SK-MEL-5 (cell line): Measurements from ENCODE around the gene ANXA9. TPM values are rescaled to one million over a fixed set of nuclear protein-coding genes. Genes with fewer than 3 reads are reported as not detected.

Source experiments
- DNase-seq: peaks from one replicate; pipeline ENCODE4 v3.0.0-alpha.2; 2016; ENCODE audit warnings: low read depth, low spot score
- in situ Hi-C: cut with HindIII; loops from 2 replicates; pipeline ENCODE4 v1.10.0; 2016; ENCODE audit warnings: low sequenced_read_pairs, high pct_unique_total_duplicates, low pct_unique_long_range_greater_than_20kb
- polyA plus RNA-seq, 2 experiments: library from polyadenylated mRNA; depleted of rRNA; stranded (reverse); fragments of >200 nt; gene quantifications; 2 replicates each; pipeline ENCODE4 v1.2.3, GENCODE V29; 2015
- total RNA-seq: library from RNA; depleted of rRNA; stranded (reverse); fragments of >200 nt; shearing (Covaris generic); gene quantifications from 2 replicates; pipeline ENCODE4 v1.2.3, GENCODE V29; 2014; rRNA removed

Gene ANXA9, protein sequence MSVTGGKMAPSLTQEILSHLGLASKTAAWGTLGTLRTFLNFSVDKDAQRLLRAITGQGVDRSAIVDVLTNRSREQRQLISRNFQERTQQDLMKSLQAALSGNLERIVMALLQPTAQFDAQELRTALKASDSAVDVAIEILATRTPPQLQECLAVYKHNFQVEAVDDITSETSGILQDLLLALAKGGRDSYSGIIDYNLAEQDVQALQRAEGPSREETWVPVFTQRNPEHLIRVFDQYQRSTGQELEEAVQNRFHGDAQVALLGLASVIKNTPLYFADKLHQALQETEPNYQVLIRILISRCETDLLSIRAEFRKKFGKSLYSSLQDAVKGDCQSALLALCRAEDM
- total RNA-seq = 0.48 and 1.1 TPM in 2 replicates
- polyA plus RNA-seq (2015; cell fraction: cytosol; rRNA removed) = 0.43 and 0.98 TPM in 2 replicates
- polyA plus RNA-seq (2015; cell fraction: nucleus; rRNA removed) = 0.77 and 2.1 TPM in 2 replicates

GRCh38 chr1:150981805-150982712 lies at the start of gene ANXA9:
TSS of gene ANXA9 (plus strand) at chr1:150982292. CDS start at chr1:150983106, 814 bp downstream.
- DNase-seq = no peak
- in situ Hi-C loops = no loop called here

- DNase-seq = no peak
- in situ Hi-C loops = no loop called here
Measured at GRCh38 chr1:150944856-150945255, 37.2 kb upstream of the ANXA9 start.

DNA sequence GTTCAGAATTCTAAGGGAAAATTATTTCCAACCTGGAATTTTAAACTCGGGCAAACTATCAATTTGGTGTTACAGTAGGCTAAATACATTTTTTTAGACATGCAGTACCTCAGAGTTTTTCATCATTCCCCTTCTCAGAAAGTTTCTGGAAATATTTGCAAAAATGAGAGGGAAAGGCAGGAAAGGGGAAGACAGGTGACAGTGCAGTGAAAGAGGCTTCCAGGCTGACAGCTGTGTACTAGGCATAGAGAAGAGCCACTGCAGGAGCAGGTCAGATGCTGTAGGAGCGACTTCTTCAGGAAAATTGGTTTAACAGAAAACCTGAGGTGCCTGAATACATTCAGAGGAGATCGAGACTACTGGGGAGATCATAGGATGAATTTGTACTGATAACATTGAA lies 27.4 kb upstream of the ANXA9 start:
- in situ Hi-C loops = no loop called here

GRCh38 chr1:150955280-150955679 lies 26.8 kb upstream of the ANXA9 start:
- in situ Hi-C loops = no loop called here
- DNase-seq = no peak

More for the DNA sequence above, 27.4 kb upstream of the ANXA9 start:
- DNase-seq = no peak

- no peak for DNase-seq
- in situ Hi-C loops = no loop called here
Measured at GRCh38 chr1:150957666-150958065, 24.4 kb upstream of the ANXA9 start.

DNA sequence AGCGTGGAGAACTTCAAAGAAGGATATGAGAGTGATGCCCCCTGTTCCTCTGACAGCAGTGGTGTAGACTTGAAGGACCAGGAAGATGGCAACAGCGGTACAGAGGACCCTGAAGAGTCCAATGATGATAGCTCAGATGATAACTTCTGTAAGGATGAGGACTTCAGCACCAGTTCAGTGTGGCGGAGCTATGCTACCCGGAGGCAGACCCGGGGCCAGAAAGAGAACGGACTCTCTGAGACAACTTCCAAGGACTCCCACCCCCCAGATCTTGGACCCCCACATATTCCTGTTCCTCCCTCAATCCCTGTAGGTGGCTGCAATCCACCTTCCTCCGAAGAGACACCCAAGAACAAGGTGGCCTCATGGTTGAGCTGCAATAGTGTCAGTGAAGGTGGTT lies 21.4 kb upstream of the ANXA9 start:
- in situ Hi-C loops = no loop called here
- DNase-seq = no peak

DNA sequence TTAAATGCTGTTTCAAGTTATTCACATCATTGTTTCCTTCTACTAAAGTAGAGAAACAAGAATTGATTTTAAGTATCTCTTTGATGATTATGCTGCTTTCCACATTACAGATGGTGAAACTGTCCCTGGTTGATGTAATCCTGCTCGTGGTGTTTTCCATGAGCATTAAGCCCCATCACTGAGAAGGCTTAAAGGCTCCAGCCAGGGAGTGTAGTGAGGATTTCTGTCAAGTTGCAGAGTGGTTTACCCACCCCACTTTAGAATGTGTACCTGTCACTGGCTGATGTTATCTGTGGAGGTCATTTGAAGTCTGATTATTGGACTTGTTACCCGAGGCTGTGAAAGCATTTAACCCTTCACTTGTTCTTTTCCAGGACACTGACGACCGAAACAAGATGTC lies 20.3 kb upstream of the ANXA9 start:
- DNase-seq = no peak
- in situ Hi-C loops = no loop called here

GRCh38 chr1:150963321-150964163 lies 18.6 kb upstream of the ANXA9 start:
- no peak for DNase-seq
- in situ Hi-C loops = no loop called here

- in situ Hi-C loops = no loop called here
- DNase-seq = no peak
Measured at GRCh38 chr1:150964164-150964489, 18.0 kb upstream of the ANXA9 start.

GRCh38 chr1:150965605-150966004 lies 16.5 kb upstream of the ANXA9 start:
- no peak for DNase-seq
- in situ Hi-C loops = no loop called here

GRCh38 chr1:150966011-150966410 lies 16.1 kb upstream of the ANXA9 start:
- DNase-seq = no peak
- in situ Hi-C loops = no loop called here

- DNase-seq = no peak
- in situ Hi-C loops = no loop called here
Measured at GRCh38 chr1:150967936-150968335, 14.2 kb upstream of the ANXA9 start.

GRCh38 chr1:150968491-150968890 lies 13.6 kb upstream of the ANXA9 start:
- in situ Hi-C loops = no loop called here
- peak; percentile 48 for DNase-seq

- in situ Hi-C loops = no loop called here
- no peak for DNase-seq
Measured at GRCh38 chr1:150969626-150970025, 12.5 kb upstream of the ANXA9 start.

- no peak for DNase-seq
- in situ Hi-C loops = no loop called here
Measured at GRCh38 chr1:150970808-150971582, 11.1 kb upstream of the ANXA9 start.

GRCh38 chr1:150971583-150972416 lies 10.3 kb upstream of the ANXA9 start:
- no peak for DNase-seq
- in situ Hi-C loops = no loop called here
